MM.1S (cell line): Measurements from ENCODE around the gene PHPT1.

Experiments used
- CTCF ChIP-seq: fragments of 300-600 bp; sonication (generic); IDR thresholded peaks from 2 replicates; pipeline ENCODE4 v1.5.1; 2016; ENCODE audit warnings: antibody characterized with exemption, low read length, mixed read lengths
- EZH2 ChIP-seq: fragments of 300-600 bp; sonication (generic); optimal IDR thresholded peaks from 2 replicates; pipeline ENCODE3; 2017; ENCODE audit warnings: low read depth, mild to moderate bottlenecking, antibody characterized with exemption, low read length, mixed read lengths
- EZH2phosphoT487 ChIP-seq: fragments of 300-600 bp; sonication (generic); IDR thresholded peaks from 2 replicates; pipeline ENCODE4 v1.6.1; 2018; ENCODE audit warnings: antibody characterized with exemption, low read length

- no peak for TF ChIP-seq CTCF
- no peak for TF ChIP-seq EZH2
- TF ChIP-seq EZH2phosphoT487, result no peak
Measured at GRCh38 chr9:136806631-136807201, 42.5 kb upstream of the PHPT1 start.
